WTC11 (cell line): ENCODE data around the gene DNAJC6. TPM values are rescaled to one million over a fixed set of nuclear protein-coding genes. Genes with fewer than 3 reads are reported as not detected.

Source experiments
- ATAC-seq: fragments of 200-7000 bp; cut with Tn5 transposase; 2 replicates; pipeline ENCODE4 v1.10.0; 2021; ENCODE audit warnings: mild to moderate bottlenecking, moderate library complexity
- CTCF ChIA-PET: fragments of 300-600 bp; sonication (Branson Sonifier 250); formaldehyde crosslinking; loops from one replicate; lab custom pipeline; 2021; ENCODE audit warnings: antibody characterized with exemption; lab: Charles Lee
- POLR2A ChIA-PET: fragments of 350-600 bp; sonication (Branson Sonifier 250); formaldehyde crosslinking; loops from one replicate; lab custom pipeline; 2021; ENCODE audit warnings: antibody characterized with exemption; lab: Charles Lee
- DNase-seq: peaks from one replicate; pipeline ENCODE4 v3.0.0; 2021; ENCODE audit warnings: low spot score
- H3K27ac Mint-ChIP-seq: 2 replicates; pipeline ENCODE4 v1.8.0; 2021; ENCODE audit warnings: mixed read lengths
- H3K27me3 Mint-ChIP-seq: 2 replicates; pipeline ENCODE4 v1.8.0; 2021; ENCODE audit warnings: low read depth, mild to moderate bottlenecking, moderate library complexity, mixed read lengths
- H3K36me3 Mint-ChIP-seq: 2 replicates; pipeline ENCODE4 v1.8.0; 2021; ENCODE audit warnings: mixed read lengths
- H3K4me1 Mint-ChIP-seq: 2 replicates; pipeline ENCODE4 v1.8.0; 2022; ENCODE audit warnings: mixed read lengths
- H3K4me3 Mint-ChIP-seq: 2 replicates; pipeline ENCODE4 v1.8.0; 2021; ENCODE audit warnings: mild to moderate bottlenecking, moderate library complexity, mixed read lengths
- H3K9me3 Mint-ChIP-seq: 2 replicates; pipeline ENCODE4 v1.8.0; 2021; ENCODE audit warnings: mixed read lengths
- FOXK1 ChIP-seq: sonication (generic); formaldehyde crosslinking; IDR thresholded peaks from 2 replicates; pipeline ENCODE4 v1.8.0; 2022; ENCODE audit warnings: mild to moderate bottlenecking, moderate library complexity, missing genetic modification reagents
- JAZF1 ChIP-seq: fragments of 250-450 bp; sonication (Bioruptor Pico); IDR thresholded peaks from 2 replicates; pipeline ENCODE4 v1.9.0; 2021; ENCODE audit warnings: moderate library complexity, mild to moderate bottlenecking, inconsistent platforms
- JUN ChIP-seq: sonication (generic); formaldehyde crosslinking; IDR thresholded peaks from 2 replicates; pipeline ENCODE4 v1.8.0; 2023; ENCODE audit warnings: mild to moderate bottlenecking, missing genetic modification reagents
- MXD4 ChIP-seq: fragments of 250-450 bp; sonication (Bioruptor Pico); IDR thresholded peaks from 2 replicates; pipeline ENCODE4 v1.8.0; 2021; ENCODE audit warnings: mild to moderate bottlenecking, moderate library complexity, borderline replicate concordance
- NFE2L1 ChIP-seq: sonication (generic); formaldehyde crosslinking; IDR thresholded peaks from 2 replicates; pipeline ENCODE4 v1.8.1; 2023; ENCODE audit warnings: missing genetic modification reagents
- NR3C1 ChIP-seq: sonication (generic); formaldehyde crosslinking; conservative IDR thresholded peaks from 2 replicates; pipeline ENCODE4 v1.8.1; 2023; ENCODE audit warnings: low read depth, mild to moderate bottlenecking, missing genetic modification reagents
- SMAD3 ChIP-seq: sonication (generic); formaldehyde crosslinking; IDR thresholded peaks from 2 replicates; pipeline ENCODE4 v1.8.0; 2022; ENCODE audit warnings: missing genetic modification reagents, mild to moderate bottlenecking, borderline replicate concordance
- SOX15 ChIP-seq: fragments of 250-450 bp; sonication (Bioruptor Pico); IDR thresholded peaks from 2 replicates; pipeline ENCODE4 v1.9.0; 2021; ENCODE audit warnings: mild to moderate bottlenecking
- TP53 ChIP-seq: sonication (generic); formaldehyde crosslinking; IDR thresholded peaks from 2 replicates; pipeline ENCODE4 v1.8.1; 2023; ENCODE audit warnings: mild to moderate bottlenecking, missing genetic modification reagents
- ZNF671 ChIP-seq: fragments of 250-450 bp; sonication (Bioruptor Pico); IDR thresholded peaks from 2 replicates; pipeline ENCODE4 v1.8.0; 2021; ENCODE audit warnings: mild to moderate bottlenecking
- total RNA-seq: library from RNA; stranded (reverse); gene quantifications from 3 replicates; pipeline ENCODE4 v1.2.3, GENCODE V29; 2021
- TF ChIP-seq, protein P1 (sequence below): sonication (generic); formaldehyde crosslinking; IDR thresholded peaks from 2 replicates; pipeline ENCODE4 v1.8.0; 2022; ENCODE audit warnings: mild to moderate bottlenecking, missing genetic modification reagents
- TF ChIP-seq, protein P2 (sequence below): sonication (generic); formaldehyde crosslinking; IDR thresholded peaks from 2 replicates; pipeline ENCODE4 v1.8.1; 2022; ENCODE audit warnings: mild to moderate bottlenecking, moderate library complexity, missing genetic modification reagents
- TF ChIP-seq, protein P3 (sequence below): sonication (generic); formaldehyde crosslinking; IDR thresholded peaks from 2 replicates; pipeline ENCODE4 v1.8.1; 2022; ENCODE audit warnings: mild to moderate bottlenecking, missing genetic modification reagents, moderate library complexity, borderline replicate concordance
- TF ChIP-seq, protein P4 (sequence below): sonication (generic); formaldehyde crosslinking; IDR thresholded peaks from 2 replicates; pipeline ENCODE4 v1.8.1; 2023; ENCODE audit warnings: mild to moderate bottlenecking, missing genetic modification reagents
- TF ChIP-seq, protein P5 (sequence below): sonication (generic); formaldehyde crosslinking; IDR thresholded peaks from 2 replicates; pipeline ENCODE4 v1.8.0; 2023; ENCODE audit warnings: missing genetic modification reagents, mild to moderate bottlenecking, borderline replicate concordance
- TF ChIP-seq, protein P6 (sequence below): fragments of 250-450 bp; sonication (Bioruptor Pico); IDR thresholded peaks from 2 replicates; pipeline ENCODE4 v1.9.0; 2021; ENCODE audit warnings: mild to moderate bottlenecking
- TF ChIP-seq, protein P7 (sequence below): sonication (generic); formaldehyde crosslinking; IDR thresholded peaks from 2 replicates; pipeline ENCODE4 v1.8.1; 2023; ENCODE audit warnings: mild to moderate bottlenecking, missing genetic modification reagents, moderate library complexity
- TF ChIP-seq, protein P8 (sequence below): sonication (generic); formaldehyde crosslinking; IDR thresholded peaks from 2 replicates; pipeline ENCODE4 v1.8.1; 2023; ENCODE audit warnings: mild to moderate bottlenecking, missing genetic modification reagents, moderate library complexity

The DNAJC6 gene
- total RNA-seq, 1 experiment from 2014 or later = 9.1 TPM

DNA sequence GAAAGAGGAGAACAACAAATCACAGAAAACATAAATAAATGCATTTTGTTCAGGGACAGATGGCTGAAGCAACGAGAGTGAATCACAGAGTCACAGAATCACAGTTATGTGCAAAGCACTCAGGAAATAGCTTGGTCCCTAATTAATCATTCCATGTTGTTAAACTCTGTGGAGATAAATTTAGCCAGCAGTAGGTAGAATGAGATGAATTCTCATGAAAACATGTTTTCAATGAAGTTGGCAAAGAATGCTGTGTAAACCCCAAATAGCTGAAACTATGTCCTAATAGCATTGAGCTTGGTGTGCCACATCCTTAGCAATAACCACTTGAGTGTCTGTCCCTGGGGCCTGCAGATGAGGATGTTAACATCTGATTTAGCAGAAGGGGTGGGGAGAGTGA is 131.6 kb downstream of the DNAJC6 start (continued):
- TF ChIP-seq, protein P1, sequence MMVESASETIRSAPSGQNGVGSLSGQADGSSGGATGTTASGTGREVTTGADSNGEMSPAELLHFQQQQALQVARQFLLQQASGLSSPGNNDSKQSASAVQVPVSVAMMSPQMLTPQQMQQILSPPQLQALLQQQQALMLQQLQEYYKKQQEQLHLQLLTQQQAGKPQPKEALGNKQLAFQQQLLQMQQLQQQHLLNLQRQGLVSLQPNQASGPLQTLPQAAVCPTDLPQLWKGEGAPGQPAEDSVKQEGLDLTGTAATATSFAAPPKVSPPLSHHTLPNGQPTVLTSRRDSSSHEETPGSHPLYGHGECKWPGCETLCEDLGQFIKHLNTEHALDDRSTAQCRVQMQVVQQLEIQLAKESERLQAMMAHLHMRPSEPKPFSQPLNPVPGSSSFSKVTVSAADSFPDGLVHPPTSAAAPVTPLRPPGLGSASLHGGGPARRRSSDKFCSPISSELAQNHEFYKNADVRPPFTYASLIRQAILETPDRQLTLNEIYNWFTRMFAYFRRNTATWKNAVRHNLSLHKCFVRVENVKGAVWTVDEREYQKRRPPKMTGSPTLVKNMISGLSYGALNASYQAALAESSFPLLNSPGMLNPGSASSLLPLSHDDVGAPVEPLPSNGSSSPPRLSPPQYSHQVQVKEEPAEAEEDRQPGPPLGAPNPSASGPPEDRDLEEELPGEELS (CRISPR knock-in tag) = no peak
- TF ChIP-seq NFE2L1 (CRISPR knock-in tag) = no peak
- TF ChIP-seq JAZF1 (CRISPR knock-in tag) = no peak
- TF ChIP-seq, protein P2, sequence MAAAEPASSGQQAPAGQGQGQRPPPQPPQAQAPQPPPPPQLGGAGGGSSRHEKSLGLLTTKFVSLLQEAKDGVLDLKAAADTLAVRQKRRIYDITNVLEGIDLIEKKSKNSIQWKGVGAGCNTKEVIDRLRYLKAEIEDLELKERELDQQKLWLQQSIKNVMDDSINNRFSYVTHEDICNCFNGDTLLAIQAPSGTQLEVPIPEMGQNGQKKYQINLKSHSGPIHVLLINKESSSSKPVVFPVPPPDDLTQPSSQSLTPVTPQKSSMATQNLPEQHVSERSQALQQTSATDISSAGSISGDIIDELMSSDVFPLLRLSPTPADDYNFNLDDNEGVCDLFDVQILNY (CRISPR knock-in tag) = no peak

DNA sequence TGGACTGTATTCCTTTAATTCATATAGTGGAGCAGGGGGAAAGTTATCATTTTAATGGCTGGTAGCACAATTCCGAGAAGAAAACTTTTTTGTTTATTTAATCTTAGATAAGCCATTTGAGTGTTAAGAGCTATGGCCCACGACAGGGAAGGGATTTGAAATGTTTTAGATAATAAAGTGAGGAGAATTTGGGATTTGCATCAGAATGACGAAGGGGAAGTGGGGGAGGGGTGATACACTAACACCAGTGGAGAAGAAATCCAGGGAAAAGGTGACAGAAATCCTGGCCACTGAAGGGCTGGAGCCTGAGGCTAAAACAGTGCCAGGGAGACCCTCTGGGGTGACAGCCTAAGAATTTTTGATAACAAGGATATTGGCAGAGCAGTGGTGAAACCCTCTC is 132.1 kb downstream of the DNAJC6 start:
- Mint-ChIP-seq H3K4me3 (no peak overlapping the region), H3K27ac (peak overlapping the region; percentile 54; the same call in 1 of the 2 replicates), H3K27me3 (no peaks in the 10 kb centered on the region), H3K9me3 (peaks cover 15% of the 10 kb centered on the region)
- no peak for ATAC-seq
- CTCF ChIA-PET = interaction anchor here (1.4 to 1.6 kb wide), 4 partner anchors 8 to 246 kb away, joined by 6 to 9 read pairs (median 8); no protein-coding TSS in a partner anchor
- TF ChIP-seq, protein P1 (CRISPR knock-in tag) = no peak
- no peak for TF ChIP-seq NR3C1 (CRISPR knock-in tag)
- TF ChIP-seq, protein P3, sequence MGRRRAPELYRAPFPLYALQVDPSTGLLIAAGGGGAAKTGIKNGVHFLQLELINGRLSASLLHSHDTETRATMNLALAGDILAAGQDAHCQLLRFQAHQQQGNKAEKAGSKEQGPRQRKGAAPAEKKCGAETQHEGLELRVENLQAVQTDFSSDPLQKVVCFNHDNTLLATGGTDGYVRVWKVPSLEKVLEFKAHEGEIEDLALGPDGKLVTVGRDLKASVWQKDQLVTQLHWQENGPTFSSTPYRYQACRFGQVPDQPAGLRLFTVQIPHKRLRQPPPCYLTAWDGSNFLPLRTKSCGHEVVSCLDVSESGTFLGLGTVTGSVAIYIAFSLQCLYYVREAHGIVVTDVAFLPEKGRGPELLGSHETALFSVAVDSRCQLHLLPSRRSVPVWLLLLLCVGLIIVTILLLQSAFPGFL (CRISPR knock-in tag) = no peak
- TF ChIP-seq JUN = no peak
- no peak for TF ChIP-seq ZNF671 (CRISPR knock-in tag)
- TF ChIP-seq, all 79 proteins: peak for 0
- H3K36me3 Mint-ChIP-seq = peaks cover 17% of the 10 kb centered on the region
- peaks cover 42% of the 10 kb centered on the region for H3K4me1 Mint-ChIP-seq
- POLR2A ChIA-PET = no interaction called here
- DNase-seq = no peak

DNA sequence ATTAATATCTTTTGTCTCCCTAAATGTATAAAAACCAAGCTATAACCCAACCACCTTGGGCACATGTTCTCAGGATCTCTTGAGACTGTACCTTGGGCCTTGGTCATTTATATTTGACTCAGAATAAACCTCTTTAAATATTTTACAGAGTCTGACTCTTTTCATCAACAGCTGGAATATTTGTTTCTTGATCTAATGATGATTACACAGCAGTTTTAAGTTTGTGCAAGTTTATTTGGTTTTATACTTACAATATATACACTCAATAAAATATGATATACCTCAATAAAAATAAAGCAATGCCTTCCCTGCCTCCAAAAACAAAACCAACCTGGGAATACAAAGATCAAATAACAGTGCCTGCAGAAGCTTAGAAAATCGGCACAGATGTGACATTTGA is 133.1 kb downstream of the DNAJC6 start:
- no peak overlapping the region for H3K4me3 Mint-ChIP-seq
- peaks cover 17% of the 10 kb centered on the region for H3K36me3 Mint-ChIP-seq
- ATAC-seq (no peak), DNase-seq (no peak)
- peaks cover 39% of the 10 kb centered on the region for H3K4me1 Mint-ChIP-seq
- CTCF ChIA-PET = interaction anchor here (1.3 kb wide), 1 partner anchor 11 kb away, joined by 3 read pairs; no protein-coding TSS in a partner anchor
- H3K9me3 Mint-ChIP-seq = peaks cover 15% of the 10 kb centered on the region
- H3K27me3 Mint-ChIP-seq = no peaks in the 10 kb centered on the region
- POLR2A ChIA-PET = interaction anchor here (0.6 kb wide), 1 partner anchor 23 kb away, joined by 3 read pairs; no protein-coding TSS in a partner anchor
- no peak overlapping the region for H3K27ac Mint-ChIP-seq
- TF ChIP-seq TP53 (CRISPR knock-in tag) (no peak), FOXK1 (CRISPR knock-in tag) (no peak), MXD4 (CRISPR knock-in tag) (no peak), JAZF1 (CRISPR knock-in tag) (no peak), SOX15 (no peak), SMAD3 (no peak)
- TF ChIP-seq, protein P4, sequence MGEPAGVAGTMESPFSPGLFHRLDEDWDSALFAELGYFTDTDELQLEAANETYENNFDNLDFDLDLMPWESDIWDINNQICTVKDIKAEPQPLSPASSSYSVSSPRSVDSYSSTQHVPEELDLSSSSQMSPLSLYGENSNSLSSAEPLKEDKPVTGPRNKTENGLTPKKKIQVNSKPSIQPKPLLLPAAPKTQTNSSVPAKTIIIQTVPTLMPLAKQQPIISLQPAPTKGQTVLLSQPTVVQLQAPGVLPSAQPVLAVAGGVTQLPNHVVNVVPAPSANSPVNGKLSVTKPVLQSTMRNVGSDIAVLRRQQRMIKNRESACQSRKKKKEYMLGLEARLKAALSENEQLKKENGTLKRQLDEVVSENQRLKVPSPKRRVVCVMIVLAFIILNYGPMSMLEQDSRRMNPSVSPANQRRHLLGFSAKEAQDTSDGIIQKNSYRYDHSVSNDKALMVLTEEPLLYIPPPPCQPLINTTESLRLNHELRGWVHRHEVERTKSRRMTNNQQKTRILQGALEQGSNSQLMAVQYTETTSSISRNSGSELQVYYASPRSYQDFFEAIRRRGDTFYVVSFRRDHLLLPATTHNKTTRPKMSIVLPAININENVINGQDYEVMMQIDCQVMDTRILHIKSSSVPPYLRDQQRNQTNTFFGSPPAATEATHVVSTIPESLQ = no peak
- TF ChIP-seq, protein P5, sequence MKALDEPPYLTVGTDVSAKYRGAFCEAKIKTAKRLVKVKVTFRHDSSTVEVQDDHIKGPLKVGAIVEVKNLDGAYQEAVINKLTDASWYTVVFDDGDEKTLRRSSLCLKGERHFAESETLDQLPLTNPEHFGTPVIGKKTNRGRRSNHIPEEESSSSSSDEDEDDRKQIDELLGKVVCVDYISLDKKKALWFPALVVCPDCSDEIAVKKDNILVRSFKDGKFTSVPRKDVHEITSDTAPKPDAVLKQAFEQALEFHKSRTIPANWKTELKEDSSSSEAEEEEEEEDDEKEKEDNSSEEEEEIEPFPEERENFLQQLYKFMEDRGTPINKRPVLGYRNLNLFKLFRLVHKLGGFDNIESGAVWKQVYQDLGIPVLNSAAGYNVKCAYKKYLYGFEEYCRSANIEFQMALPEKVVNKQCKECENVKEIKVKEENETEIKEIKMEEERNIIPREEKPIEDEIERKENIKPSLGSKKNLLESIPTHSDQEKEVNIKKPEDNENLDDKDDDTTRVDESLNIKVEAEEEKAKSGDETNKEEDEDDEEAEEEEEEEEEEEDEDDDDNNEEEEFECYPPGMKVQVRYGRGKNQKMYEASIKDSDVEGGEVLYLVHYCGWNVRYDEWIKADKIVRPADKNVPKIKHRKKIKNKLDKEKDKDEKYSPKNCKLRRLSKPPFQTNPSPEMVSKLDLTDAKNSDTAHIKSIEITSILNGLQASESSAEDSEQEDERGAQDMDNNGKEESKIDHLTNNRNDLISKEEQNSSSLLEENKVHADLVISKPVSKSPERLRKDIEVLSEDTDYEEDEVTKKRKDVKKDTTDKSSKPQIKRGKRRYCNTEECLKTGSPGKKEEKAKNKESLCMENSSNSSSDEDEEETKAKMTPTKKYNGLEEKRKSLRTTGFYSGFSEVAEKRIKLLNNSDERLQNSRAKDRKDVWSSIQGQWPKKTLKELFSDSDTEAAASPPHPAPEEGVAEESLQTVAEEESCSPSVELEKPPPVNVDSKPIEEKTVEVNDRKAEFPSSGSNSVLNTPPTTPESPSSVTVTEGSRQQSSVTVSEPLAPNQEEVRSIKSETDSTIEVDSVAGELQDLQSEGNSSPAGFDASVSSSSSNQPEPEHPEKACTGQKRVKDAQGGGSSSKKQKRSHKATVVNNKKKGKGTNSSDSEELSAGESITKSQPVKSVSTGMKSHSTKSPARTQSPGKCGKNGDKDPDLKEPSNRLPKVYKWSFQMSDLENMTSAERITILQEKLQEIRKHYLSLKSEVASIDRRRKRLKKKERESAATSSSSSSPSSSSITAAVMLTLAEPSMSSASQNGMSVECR (CRISPR knock-in tag) = no peak
- TF ChIP-seq, protein P6, sequence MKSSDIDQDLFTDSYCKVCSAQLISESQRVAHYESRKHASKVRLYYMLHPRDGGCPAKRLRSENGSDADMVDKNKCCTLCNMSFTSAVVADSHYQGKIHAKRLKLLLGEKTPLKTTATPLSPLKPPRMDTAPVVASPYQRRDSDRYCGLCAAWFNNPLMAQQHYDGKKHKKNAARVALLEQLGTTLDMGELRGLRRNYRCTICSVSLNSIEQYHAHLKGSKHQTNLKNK (CRISPR knock-in tag) = no peak
- TF ChIP-seq, protein P7, sequence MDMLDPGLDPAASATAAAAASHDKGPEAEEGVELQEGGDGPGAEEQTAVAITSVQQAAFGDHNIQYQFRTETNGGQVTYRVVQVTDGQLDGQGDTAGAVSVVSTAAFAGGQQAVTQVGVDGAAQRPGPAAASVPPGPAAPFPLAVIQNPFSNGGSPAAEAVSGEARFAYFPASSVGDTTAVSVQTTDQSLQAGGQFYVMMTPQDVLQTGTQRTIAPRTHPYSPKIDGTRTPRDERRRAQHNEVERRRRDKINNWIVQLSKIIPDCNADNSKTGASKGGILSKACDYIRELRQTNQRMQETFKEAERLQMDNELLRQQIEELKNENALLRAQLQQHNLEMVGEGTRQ (CRISPR knock-in tag) = no peak
- TF ChIP-seq, protein P8, sequence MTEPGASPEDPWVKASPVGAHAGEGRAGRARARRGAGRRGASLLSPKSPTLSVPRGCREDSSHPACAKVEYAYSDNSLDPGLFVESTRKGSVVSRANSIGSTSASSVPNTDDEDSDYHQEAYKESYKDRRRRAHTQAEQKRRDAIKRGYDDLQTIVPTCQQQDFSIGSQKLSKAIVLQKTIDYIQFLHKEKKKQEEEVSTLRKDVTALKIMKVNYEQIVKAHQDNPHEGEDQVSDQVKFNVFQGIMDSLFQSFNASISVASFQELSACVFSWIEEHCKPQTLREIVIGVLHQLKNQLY (CRISPR knock-in tag) = no peak
